HL-60/S4 treated with phorbol 12-myristate 13-acetate at 8.2 ng/mL for 4 days and 3 days (cell line): ENCODE measurements around the gene TTBK1.

Source experiments
- in situ Hi-C: fragments of 300-500 bp; cut with MboI; formaldehyde crosslinking; loops from 2 replicates; pipeline ENCODE4 v1.15.0; 2022; ENCODE audit warnings: low sequenced_read_pairs

The TTBK1 gene

DNA sequence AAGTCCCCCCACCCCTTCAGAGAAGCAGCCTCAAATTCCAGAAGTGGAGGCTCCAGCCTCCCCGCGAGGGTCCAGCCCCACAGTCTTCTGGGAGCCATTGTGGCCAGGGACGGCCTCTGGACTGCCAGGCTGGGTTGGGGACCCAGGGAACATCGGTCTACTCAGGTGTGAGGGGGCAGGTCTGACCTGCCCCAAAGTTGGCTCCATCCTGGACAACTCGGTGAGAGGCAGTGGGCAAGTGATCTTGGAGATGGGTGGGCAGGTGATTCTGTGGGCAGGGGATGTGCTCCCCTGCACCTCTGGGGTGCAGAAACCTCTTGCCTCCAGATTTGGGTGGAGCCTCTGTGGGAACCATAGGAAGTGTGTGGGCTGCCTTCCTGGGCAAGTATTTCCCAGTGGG, 42.6 kb downstream of the TTBK1 start:
- in situ Hi-C loops = no loop called here

DNA sequence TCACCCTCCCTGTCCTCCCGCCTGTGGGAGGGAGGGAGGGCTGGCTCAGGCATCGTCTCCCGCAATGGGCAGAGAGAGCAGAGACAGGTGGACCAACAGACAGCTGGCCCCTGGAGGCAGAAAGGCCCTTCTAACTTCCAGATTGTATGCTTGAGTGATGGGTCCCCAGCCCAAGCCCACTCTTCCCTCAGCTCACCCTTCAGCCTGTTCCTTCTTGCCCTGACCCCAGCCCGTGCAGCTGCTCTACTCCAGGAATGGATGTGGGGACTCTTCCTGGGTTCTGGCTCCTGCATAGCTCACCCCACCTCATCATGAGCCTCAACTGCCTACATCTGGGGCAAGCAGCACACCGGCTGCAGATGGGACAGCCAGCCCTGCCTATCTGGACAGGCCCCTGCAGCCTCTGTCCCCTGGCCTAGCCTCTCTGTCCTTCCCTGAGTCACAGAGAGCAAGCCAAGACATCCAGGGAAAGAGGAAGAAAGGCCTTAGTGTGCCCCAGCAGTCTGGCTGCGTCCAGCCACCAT, 43.2 kb downstream of the TTBK1 start:
- in situ Hi-C loops = no loop called here

- in situ Hi-C loops = no loop called here
Measured at GRCh38 chr6:43286980-43287716, 43.9 kb downstream of the TTBK1 start.

- in situ Hi-C loops = no loop called here
Measured at GRCh38 chr6:43287717-43288679, 44.7 kb downstream of the TTBK1 start.

- in situ Hi-C loops = no loop called here
Measured at GRCh38 chr6:43290339-43290904, 47.1 kb downstream of the TTBK1 start.

DNA sequence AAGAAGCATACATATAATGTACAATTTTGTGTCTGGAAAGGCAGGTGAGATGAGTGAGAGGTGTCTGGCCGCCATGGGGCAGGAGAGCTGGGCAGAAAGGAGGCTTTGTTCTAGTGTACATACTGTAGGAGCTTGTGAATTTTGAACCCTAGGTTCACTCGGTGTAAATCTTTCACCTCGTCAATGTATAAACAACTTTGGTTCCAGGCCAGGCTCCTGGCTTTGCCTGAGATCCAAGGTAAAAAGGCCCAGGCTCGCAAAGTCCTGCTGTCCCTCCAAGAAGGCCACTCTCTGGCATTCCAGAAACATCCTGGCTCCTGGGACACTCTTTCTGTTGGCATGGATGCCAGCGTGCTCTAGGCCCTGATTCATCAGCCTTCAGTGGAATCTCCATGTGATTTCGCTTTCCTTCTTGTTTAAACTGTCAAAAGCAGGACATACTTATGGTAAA, 47.6 kb downstream of the TTBK1 start:
- in situ Hi-C loops = no loop called here

DNA sequence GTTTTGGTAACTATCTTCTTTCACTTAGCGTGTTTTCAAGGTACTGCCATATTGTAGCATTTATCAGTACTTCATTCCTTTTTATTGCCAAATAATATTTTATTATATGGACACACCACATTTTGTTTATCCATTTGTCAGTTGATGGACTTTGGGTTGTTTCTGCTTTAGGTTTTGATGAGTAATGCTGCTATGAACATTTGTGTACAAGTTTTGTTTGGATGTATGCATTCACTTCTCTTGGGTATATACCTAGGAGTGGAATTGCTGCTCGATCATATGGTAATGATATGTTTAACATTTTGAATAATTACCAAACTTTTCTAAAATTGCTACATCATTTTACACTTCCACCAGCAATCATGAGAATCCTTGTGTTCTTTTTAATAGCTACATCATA, 48.4 kb downstream of the TTBK1 start:
- in situ Hi-C loops = no loop called here

DNA sequence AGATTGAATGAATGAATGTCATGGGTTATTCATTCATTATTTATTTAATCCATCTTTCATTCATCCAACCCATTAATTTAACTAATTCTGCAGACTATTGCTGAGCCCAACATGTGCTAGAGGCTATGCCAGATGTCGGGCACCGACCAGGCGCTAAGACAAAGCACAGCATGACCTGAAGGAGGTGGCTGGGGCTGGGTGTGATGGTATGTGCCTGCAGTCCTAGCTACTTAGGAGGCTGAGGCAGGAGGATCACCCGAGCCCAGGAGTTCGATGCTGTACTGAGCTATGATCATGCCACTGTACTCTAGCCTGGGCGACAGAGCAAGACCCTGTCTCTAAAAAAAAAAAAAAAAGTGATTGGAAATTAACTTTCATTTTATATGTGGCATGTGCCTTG, 49.1 kb downstream of the TTBK1 start:
- in situ Hi-C loops = no loop called here

GRCh38 chr6:43292763-43293318, 49.6 kb downstream of the TTBK1 start:
- in situ Hi-C loops = no loop called here

DNA sequence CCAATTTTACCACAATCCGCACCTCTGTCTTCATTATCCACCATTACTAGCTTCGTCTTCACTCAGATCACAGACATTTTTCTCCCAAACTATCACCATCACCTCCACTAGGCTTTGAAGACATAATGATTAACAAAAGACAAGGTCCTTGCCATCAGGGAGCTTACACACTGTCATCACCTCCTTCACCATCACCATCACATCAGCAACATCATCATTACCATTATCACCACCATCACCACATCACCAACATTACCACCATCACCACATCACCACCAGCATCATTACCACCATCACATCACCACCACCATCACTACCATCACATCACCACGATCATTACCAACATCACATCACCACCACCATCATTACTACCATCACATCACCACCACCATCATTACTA, 50.4 kb downstream of the TTBK1 start:
- in situ Hi-C loops = no loop called here

GRCh38 chr6:43294536-43294935, 51.3 kb downstream of the TTBK1 start:
- in situ Hi-C loops = no loop called here

DNA sequence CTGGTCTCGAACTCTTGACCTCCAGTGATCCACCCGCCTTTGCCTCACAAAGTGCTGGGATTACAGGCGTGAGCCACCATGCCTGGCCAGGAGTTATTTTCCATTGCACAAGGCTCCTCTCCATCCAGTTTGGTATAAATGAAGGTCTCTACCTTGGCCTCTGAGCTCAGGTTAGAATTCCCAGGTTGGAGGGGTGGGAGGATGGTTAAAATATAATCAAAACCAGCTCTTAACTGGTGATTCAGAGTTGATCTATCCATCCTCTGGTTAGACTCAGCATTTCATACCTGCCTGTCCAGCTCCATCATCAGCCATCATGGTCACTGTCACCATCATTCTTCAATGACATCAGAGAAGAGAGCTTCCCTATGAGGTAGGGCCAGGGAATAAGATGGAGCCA, 52.2 kb downstream of the TTBK1 start:
- in situ Hi-C loops = no loop called here

- in situ Hi-C loops = no loop called here
Measured at GRCh38 chr6:43296780-43297497, 53.7 kb downstream of the TTBK1 start.

DNA sequence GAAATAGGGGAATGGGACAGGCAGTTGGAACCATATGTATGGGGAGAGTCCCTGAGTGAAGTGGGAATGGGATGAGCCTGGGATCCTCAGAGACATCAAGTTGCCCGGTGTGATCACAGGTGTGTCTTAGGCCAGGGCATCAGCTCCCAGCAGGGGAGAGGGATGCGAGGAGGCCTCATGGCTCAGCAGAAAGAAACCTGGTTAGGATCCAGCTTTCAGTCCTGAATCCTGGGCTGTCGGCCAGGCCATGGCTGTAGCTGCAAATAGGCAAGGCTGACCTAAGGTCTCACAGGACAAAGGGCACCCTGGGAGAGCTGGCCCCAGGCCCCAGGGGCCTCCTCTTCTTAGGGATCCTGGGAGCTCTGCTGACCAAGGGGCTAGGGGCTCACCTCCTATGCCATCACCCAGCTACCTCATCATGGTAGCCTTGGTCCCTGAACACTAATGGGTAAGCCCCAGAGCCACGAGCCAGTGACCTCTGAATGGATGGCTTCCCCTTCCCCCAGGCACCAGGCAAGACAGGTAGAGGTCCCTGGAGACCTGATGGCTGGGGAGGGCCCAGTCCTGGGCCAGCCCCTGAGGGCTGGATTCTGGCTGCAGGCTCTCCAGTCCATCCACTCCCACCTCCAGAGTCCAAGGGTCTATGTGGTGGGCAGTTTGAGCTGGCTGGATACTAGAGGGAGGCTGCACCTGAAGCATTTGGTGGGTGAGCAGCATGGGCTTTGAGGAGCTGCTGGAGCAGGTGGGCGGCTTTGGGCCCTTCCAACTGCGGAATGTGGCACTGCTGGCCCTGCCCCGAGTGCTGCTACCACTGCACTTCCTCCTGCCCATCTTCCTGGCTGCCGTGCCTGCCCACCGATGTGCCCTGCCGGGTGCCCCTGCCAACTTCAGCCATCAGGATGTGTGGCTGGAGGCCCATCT, 54.6 kb downstream of the TTBK1 start, which contains the start of gene SLC22A7:
SLC22A7 (plus strand) TSS at position 617 of the 921 bp plus-strand sequence; CDS start at position 716, 99 bp downstream.
- in situ Hi-C loops = no loop called here

DNA sequence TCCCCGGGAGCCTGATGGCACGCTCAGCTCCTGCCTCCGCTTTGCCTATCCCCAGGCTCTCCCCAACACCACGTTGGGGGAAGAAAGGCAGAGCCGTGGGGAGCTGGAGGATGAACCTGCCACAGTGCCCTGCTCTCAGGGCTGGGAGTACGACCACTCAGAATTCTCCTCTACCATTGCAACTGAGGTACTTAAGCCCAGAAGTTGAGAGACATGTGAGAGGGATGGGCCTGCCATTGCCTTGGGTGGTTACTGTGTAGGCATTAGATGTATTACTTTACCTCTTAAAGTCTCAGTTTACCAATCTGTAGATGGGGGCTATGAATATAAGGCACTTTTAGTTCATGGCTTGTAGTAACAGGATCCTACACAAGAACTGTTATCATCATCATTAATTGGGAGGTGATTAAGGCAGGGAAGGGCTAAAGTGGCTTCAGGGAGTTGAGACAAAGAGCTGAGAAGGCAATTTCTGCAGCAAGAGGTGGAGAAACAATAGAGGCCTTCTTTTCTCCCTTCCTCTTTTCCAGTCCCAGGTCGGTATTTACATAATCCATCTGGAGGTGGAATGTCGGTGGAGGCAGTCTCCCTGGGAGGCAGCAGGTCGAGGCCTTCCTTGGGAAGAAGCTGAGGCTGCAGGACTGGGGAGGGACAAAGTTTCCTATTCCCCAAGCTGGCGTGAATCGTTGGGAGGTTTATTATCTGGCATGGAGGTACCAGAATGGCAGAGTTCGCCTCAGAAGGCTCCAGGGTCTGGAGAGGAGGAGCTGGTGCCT, 55.5 kb downstream of the TTBK1 start:
- in situ Hi-C loops = no loop called here

GRCh38 chr6:43299338-43300293, 56.3 kb downstream of the TTBK1 start:
- in situ Hi-C loops = no loop called here
